Measurements from ENCODE around the gene GRHL3.

DNA sequence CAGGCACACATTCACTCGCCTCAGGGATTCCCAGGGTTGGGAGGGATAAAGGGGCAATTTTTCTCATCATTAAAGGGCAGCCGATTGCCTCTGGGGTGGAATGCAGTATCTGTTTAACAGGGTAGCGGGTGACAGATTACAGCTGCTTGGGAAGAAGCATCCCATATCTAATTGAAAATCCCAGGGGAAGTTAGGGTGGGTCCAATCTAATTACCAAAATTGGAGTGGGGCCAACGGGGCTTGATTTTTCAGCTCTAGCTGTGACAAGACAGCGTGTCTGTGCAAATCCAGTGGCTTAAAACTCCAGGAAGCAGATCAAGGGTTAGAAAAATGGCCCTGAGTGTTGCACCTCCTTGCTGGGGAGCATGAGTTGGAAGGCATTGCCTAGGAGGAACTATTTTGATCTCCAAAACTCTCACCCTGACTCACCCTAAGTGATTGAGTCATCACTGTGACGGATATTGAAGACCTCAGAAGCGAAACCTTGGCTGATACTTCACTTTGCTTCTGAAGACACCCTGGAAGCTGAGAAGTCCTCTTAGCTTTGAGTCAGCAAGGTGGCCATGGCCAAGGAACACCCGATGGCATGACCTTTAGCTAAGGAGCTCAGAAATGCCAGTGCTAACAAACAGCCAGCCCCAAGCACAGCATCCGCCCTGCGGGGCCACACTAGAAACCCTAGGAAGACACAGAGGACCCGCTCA, 46.0 kb downstream of the GRHL3 start:
- TF ChIP-seq RELA (IDR thresholded peaks at IDR 0.05; ENCODE audit: borderline replicate concordance, partially characterized antibody) = no peak
- no peak for TF ChIP-seq CEBPB (IDR thresholded peaks at IDR 0.05; ENCODE audit: borderline replicate concordance in 1 of 2, low read depth in 2 of 2, low read length in 2 of 2)
- no peak for TF ChIP-seq EZH2 (IDR thresholded peaks at IDR 0.05; ENCODE audit: borderline replicate concordance, control insufficient read depth, low read depth, low read length)
- TF ChIP-seq, protein P1, sequence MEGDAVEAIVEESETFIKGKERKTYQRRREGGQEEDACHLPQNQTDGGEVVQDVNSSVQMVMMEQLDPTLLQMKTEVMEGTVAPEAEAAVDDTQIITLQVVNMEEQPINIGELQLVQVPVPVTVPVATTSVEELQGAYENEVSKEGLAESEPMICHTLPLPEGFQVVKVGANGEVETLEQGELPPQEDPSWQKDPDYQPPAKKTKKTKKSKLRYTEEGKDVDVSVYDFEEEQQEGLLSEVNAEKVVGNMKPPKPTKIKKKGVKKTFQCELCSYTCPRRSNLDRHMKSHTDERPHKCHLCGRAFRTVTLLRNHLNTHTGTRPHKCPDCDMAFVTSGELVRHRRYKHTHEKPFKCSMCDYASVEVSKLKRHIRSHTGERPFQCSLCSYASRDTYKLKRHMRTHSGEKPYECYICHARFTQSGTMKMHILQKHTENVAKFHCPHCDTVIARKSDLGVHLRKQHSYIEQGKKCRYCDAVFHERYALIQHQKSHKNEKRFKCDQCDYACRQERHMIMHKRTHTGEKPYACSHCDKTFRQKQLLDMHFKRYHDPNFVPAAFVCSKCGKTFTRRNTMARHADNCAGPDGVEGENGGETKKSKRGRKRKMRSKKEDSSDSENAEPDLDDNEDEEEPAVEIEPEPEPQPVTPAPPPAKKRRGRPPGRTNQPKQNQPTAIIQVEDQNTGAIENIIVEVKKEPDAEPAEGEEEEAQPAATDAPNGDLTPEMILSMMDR (IDR thresholded peaks at IDR 0.05 in 2 of 3, conservative IDR thresholded peaks at IDR 0.05 in 1 of 3; ENCODE audit: control insufficient read depth in 2 of 3, extremely low read depth in 1 of 3, insufficient read depth in 1 of 3, low read depth in 3 of 3, low read length in 3 of 3) = no peak
- TF ChIP-seq ZSCAN29 (IDR thresholded peaks at IDR 0.05) = no peak
- TF ChIP-seq MXI1 (IDR thresholded peaks at IDR 0.05; ENCODE audit: low read depth, low read length) = no peak
